Measurements from ENCODE around the gene CIC.

The CIC gene

GRCh38 chr19:42288881-42289555 lies 20.0 kb downstream of the CIC start:
- no peak for DNase-seq (ENCODE audit: low spot score)

GRCh38 chr19:42289556-42290041 lies 20.5 kb downstream of the CIC start:
- DNase-seq (ENCODE audit: low spot score), result no peak

DNA sequence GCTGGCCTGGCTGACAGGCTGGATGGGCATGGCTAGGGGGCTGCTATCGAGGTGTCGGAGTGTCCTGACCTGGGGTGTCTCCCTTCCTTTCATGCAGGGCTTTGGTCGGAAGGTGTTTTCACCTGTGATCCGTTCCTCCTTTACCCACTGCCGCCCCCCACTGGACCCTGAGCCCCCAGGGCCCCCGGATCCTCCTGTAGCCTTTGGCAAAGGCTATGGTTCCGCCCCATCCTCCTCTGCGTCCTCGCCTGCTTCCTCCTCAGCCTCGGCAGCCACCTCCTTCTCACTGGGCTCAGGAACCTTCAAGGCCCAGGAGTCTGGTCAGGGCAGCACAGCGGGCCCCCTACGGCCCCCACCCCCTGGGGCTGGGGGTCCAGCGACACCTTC lies 21.1 kb downstream of the CIC start:
- no peak for DNase-seq (ENCODE audit: low spot score)

GRCh38 chr19:42290523-42291434 lies 21.7 kb downstream of the CIC start:
- DNase-seq (ENCODE audit: low spot score), result no peak

DNA sequence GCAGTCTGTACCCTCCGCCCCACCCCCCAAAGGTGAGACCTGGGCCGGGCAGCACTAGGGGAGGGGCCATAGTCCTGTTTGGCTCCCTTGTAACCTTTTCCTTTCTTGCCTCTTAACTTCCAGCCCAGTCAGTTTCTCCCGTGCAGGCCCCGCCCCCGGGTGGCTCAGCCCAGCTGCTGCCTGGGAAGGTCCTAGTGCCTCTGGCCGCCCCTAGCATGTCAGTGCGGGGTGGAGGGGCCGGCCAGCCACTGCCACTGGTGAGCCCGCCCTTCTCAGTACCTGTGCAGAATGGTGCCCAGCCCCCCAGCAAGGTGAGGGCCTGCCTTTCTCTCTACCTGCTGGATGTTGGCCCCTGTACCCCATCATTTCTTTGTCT lies 22.4 kb downstream of the CIC start:
- DNase-seq (ENCODE audit: low spot score), result no peak

DNA sequence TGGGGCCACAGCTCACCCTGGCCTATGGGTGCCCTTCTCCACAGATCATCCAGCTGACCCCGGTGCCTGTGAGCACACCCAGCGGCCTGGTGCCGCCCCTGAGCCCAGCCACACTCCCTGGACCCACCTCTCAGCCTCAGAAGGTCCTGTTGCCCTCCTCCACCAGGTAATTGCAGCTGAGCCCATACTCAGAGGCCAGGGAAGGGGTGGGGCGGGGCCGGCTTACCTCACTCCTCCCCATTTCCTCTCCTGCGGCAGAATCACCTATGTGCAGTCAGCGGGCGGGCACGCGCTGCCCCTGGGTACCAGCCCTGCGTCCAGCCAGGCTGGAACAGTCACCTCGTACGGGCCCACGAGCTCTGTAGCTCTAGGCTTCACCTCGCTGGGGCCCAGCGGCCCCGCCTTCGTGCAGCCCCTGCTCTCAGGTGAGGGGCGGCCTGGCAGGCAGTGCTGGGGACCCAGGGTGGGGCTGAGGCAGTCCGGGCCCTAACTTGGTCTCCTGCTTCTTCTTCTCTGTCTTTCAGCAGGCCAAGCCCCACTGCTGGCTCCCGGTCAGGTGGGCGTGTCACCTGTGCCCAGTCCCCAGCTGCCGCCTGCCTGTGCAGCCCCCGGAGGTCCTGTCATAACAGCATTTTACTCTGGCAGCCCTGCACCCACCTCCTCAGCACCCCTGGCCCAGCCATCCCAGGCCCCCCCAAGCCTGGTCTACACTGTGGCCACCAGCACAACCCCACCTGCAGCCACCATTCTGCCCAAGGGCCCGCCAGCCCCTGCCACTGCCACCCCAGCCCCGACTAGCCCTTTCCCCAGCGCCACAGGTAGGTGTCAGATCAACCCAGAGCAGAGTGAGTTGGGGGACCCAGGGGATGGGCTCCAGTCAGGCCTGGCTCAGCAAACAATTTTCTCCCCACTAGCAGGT lies 23.2 kb downstream of the CIC start:
- no peak for DNase-seq (ENCODE audit: low spot score)

GRCh38 chr19:42292963-42293362 lies 23.9 kb downstream of the CIC start:
- DNase-seq (ENCODE audit: low spot score), result no peak

GRCh38 chr19:42293540-42293939 lies 24.5 kb downstream of the CIC start:
- no peak for DNase-seq (ENCODE audit: low spot score)

DNA sequence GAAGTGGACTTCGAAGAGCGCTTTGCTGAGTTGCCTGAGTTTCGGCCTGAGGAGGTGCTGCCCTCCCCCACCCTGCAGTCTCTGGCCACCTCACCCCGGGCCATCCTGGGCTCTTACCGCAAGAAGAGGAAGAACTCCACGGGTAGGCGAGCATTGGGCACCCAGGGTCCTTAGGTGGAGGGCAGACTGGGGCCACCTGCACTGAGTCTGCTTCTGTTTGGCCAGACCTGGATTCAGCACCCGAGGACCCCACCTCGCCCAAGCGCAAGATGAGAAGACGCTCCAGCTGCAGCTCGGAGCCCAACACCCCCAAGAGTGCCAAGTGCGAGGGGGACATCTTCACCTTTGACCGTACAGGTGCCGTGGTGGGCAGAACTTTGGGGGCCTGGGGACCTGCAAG lies 24.9 kb downstream of the CIC start:
- no peak for DNase-seq (ENCODE audit: low spot score)

- DNase-seq (ENCODE audit: low spot score), result no peak
Observed at GRCh38 chr19:42294471-42295137, 25.6 kb downstream of the CIC start.

- DNase-seq (ENCODE audit: low spot score), result no peak
Observed at GRCh38 chr19:42295342-42295741, 26.3 kb downstream of the CIC start.

GRCh38 chr19:42295831-42296525 lies 26.9 kb downstream of the CIC start:
- DNase-seq (ENCODE audit: low spot score), result peak; percentile 85

DNA sequence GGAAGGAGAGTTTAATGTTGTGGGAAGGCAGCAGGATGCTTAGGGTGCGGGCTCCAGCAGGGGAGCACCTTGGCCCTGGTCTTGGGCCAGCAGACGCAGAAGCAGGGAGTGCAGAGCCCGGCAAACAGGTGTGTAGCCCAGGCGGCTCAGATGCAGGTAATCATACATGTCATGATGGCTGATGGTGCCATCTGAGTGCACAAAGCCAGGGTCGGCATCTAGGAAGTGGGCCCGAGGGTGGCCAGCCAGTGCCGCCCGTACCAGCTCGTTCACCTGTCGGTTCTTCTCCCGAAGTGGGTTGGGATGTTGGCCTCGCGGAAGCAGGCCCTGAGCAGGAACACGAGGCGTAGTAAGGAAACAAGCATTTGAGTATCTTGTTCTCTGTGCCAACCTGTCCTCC lies 28.0 kb downstream of the CIC start:
- no peak for DNase-seq (ENCODE audit: low spot score)

DNA sequence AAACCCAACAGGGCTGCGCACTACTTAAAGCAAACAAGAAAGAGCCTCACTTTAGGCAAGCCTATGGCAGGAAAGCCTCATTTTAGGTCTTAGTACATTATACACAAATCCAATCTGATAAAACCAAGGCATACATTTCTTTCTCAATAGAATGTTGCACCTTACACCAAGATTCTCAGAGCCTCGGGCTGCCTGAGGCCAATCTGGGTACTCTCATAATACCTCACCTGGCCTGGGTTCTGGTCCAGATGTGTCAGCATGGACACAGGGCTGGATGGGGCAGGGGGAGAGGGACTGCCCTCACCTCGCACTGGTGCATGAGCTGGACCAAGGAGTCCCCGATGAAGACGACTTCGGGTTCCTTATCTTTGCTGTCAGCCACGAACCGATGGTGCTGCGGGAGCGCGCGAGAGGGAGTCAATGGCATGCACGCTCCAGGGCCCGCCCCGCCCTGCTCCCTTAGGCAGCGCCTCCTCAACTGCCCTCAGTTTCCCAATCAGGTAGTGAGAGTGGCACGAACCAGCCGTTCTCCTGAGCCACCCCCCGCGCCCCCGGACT lies 32.7 kb downstream of the CIC start, which contains the start of gene PRR19:
Gene PRR19, plus strand, starts transcription at position 487 of the 558 bp plus-strand sequence. CDS start 7,453 bp downstream, outside the sequence.
- DNase-seq (ENCODE audit: low spot score), result no peak

DNA sequence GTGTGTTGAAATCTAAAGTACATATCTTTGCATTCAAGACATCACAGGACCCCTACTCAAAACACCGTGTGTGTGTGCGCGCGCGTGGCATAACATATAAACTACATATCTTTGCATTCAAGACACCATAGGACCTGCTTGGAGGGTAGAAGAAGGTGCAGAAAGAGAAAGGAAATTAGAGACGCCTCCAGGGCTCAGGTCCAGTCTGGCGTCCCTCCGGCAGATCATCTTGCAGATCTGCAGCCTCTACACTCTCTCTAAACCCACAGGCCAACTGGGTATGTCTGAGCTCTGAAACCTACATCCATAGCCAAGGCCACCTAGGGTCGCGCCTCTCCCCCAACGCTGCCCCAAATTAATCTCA lies 34.0 kb downstream of the CIC start:
- no peak for DNase-seq (ENCODE audit: low spot score)

DNA sequence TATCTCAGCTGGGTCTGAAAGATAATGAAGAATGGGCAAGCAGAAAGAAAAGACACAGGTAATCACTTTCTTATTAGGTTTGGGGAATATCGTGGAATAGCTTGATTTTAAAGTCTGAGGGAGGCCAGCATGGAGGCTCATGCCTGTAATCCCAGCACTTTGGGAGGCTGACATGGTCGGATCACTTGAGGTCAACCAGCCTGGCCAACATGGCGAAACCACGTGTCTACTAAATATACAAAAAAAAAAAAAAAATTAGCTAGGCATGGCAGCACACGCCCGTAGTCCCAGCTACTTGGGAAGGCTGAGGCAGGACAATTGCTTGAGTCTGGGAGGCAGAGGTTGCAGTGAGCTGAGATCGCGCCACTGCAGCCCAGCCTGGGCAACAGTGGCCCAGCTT lies 34.8 kb downstream of the CIC start:
- DNase-seq (ENCODE audit: low spot score), result no peak

- DNase-seq (ENCODE audit: low spot score), result no peak
Observed at GRCh38 chr19:42306646-42307045, 37.6 kb downstream of the CIC start.

- DNase-seq (ENCODE audit: low spot score), result no peak
Observed at GRCh38 chr19:42309686-42310085, 40.6 kb downstream of the CIC start.

DNA sequence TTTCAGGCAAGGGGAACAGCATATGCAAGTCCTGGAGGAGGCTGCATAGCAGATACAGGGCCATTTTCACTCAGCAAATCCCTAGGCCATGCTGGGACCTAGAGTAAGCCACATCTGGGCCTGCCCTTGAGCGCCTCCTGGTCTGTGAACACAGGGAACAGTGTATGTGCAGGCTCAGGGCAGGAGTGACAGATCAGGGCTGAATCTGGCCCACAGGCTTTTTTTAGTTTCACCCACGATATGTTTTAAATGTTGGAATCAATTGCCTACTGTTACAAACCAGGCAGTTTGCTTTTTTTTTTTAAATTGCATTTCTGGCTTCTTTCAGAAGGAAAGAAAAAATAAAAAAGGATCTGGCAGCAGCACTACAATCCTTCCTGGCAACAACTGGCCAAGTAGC lies 42.6 kb downstream of the CIC start:
- DNase-seq (ENCODE audit: low spot score), result no peak

- DNase-seq (ENCODE audit: low spot score), result no peak
Observed at GRCh38 chr19:42312370-42312769, 43.3 kb downstream of the CIC start.

Data from Ammon's horn (tissue), 1 donor.